ENCODE results near the gene SPRN. TPM values are rescaled to one million over a fixed set of nuclear protein-coding genes. Genes with fewer than 3 reads are reported as not detected.

Gene SPRN
- polyA plus RNA-seq, 2 of the 4 experiments (the other 2 are of a cell fraction) = 0.06 to 0.15 TPM

DNA sequence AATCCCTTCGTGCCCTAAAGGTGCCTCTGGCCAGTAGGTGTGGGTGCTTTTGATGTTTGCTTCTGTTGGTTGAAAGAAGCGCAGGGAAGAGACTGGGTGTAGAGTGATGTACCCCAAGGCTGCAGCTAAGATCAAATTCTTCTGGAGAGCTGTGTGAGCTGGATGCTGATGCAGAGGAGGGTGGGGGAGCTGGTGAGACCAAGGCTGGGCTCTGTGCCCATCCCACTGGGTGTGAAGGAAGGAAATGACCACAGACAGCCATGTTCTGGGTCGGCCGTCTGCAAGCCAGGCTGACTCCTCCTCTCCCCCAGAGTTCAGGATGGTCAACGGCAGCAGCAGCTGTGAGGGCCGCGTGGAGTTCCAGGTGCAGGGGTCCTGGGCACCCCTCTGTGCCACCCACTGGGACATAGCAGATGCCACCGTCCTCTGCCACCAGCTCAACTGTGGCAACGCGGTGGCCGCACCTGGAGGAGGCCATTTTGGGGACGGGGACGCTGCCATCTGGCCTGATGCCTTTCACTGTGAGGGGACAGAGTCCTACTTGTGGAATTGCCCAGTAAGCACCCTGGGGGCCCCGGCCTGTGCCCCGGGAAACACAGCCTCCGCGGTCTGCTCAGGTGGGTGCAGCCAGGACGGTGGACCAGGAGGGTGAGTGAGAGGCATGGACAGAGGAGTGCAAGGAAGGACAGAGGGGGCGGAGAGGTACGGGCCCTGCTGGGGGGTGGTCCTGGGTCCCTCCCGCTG is 34.5 kb upstream of the SPRN start:
- 66% methylated on average over 12 of the region's 21 CpGs for whole genome bisulfite sequencing (ENCODE audit: missing lambda C conversion rate)
- ATAC-seq (no peak), FAIRE-seq (no peak), DNase-seq (ENCODE audit: low read depth in 1 of 2, low spot score in 1 of 2) (no peak)
- H3K4me1 ChIP-seq = no peaks in the 10 kb centered on the region
- H3K9me3 ChIP-seq = no peaks in the 10 kb centered on the region; the same call in 2 of the 3 replicates
- TF ChIP-seq CTCF (IDR thresholded peaks at IDR 0.05) (no peak), NPAS2 (CRISPR knock-in tag; IDR thresholded peaks at IDR 0.05; ENCODE audit: borderline replicate concordance) (no peak)
- CTCF ChIA-PET = interaction anchor here (2.8 kb wide), 1 partner anchor 21 kb away, joined by 7 read pairs; no protein-coding TSS in a partner anchor
- no peak overlapping the region for H3K27ac ChIP-seq
- H3K4me3 ChIP-seq = no peak overlapping the region
- H3K4me2 ChIP-seq = no peak overlapping the region
- POLR2A ChIA-PET = no interaction called here

DNA sequence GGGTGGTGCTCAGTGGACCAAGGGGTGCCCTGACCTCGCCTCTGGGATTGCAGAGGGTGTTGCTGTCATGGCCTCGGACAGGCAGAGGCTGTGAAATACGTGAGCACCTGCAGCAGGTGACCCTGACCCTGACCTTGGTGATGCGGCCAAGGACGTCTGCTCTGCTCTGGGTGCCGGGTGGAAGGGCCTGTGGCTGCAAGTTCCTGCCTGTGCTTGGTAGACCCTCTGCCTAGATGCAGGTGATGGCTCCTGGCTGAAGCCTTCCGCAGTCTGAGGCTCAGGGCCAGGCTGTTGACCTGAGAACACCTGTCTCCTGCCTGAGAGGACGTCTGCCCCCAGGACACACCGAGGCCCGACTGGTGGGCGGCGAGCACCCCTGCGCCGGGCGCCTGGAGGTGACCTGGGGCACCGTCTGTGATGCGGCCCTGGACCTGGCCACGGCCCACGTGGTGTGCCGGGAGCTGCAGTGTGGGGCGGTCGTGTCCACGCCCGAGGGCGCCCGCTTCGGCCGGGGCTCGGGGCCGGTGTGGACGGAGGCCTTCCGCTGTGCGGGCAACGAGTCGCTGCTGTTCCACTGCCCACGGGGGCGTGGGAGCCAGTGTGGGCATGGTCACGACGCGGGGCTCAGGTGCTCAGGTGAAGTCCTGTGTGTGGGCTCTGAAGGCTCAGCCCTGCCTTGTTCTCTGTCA is 33.7 kb upstream of the SPRN start:
- TF ChIP-seq NR3C1 (IDR thresholded peaks at IDR 0.05) = no peak
- ATAC-seq (no peak), DNase-seq (ENCODE audit: low read depth in 1 of 2, low spot score in 1 of 2) (no peak), FAIRE-seq (no peak)
- CTCF ChIA-PET = interaction anchor here (2.8 kb wide), 1 partner anchor 20 kb away, joined by 7 read pairs; no protein-coding TSS in a partner anchor
- H3K4me2 ChIP-seq = no peak overlapping the region
- no peak overlapping the region for H3K27ac ChIP-seq
- POLR2A ChIA-PET = no interaction called here
- 57% methylated on average over 5 of the region's 40 CpGs for WGBS (ENCODE audit: missing lambda C conversion rate)
- no peaks in the 10 kb centered on the region for H3K9me3 ChIP-seq
- H3K4me3 ChIP-seq = no peak overlapping the region
- H3K4me1 ChIP-seq = no peaks in the 10 kb centered on the region

GRCh38 chr10:133457100-133457841 is 32.8 kb upstream of the SPRN start:
- WGBS (ENCODE audit: missing lambda C conversion rate) = 50% methylated on average over 13 of the region's 34 CpGs
- ATAC-seq = peak in 1 of 2 experiments; percentile 10; a peak in 2 of 6 replicates
- no peak for DNase-seq (ENCODE audit: low read depth in 1 of 2, low spot score in 1 of 2)
- ChIA-PET CTCF (interaction anchor here (1.0 to 2.8 kb wide), 2 partner anchors 9 to 19 kb away, joined by 3 to 7 read pairs; no protein-coding TSS in a partner anchor), POLR2A (no interaction called here)
- Histone ChIP-seq H3K27ac (no peak overlapping the region), H3K4me2 (no peak overlapping the region), H3K9me3 (no peaks in the 10 kb centered on the region), H3K4me3 (no peak overlapping the region), H3K4me1 (no peaks in the 10 kb centered on the region)
- TF ChIP-seq MAZ (IDR thresholded peaks at IDR 0.05; ENCODE audit: borderline replicate concordance, low read depth, low read length) (no peak), POLR2AphosphoS2 (conservative IDR thresholded peaks at IDR 0.05; ENCODE audit: low read length) (no peak), CHD2 (IDR thresholded peaks at IDR 0.05; ENCODE audit: low read length, partially characterized antibody) (no peak), MYC (IDR thresholded peaks at IDR 0.05; ENCODE audit: borderline replicate concordance, low read length) (no peak)
- no peak for FAIRE-seq

GRCh38 chr10:133456041-133456951 is 31.9 kb upstream of the SPRN start:
- POLR2A ChIA-PET = no interaction called here
- Histone ChIP-seq H3K9me3 (no peaks in the 10 kb centered on the region), H3K27ac (no peak overlapping the region), H3K4me3 (no peak overlapping the region), H3K4me1 (no peaks in the 10 kb centered on the region), H3K4me2 (no peak overlapping the region)
- DNase-seq (ENCODE audit: low read depth in 1 of 2, low spot score in 1 of 2) = no peak
- WGBS (ENCODE audit: missing lambda C conversion rate) = 54% methylated on average over 41 of the region's 46 CpGs
- no peak for FAIRE-seq
- no peak for TF ChIP-seq GATA3 (IDR thresholded peaks at IDR 0.05; ENCODE audit: borderline replicate concordance)
- TF ChIP-seq KDM1A (IDR thresholded peaks at IDR 0.05; ENCODE audit: low read depth) = no peak
- TF ChIP-seq CHD4 (IDR thresholded peaks at IDR 0.05; ENCODE audit: borderline replicate concordance) = no peak
- no peak for TF ChIP-seq FOSB (CRISPR knock-in tag; IDR thresholded peaks at IDR 0.05)
- TF ChIP-seq RNF2 (IDR thresholded peaks at IDR 0.05; ENCODE audit: borderline replicate concordance, low read depth) = no peak
- no peak for TF ChIP-seq HOXB5 (CRISPR knock-in tag; IDR thresholded peaks at IDR 0.05)
- no peak for TF ChIP-seq MAZ (IDR thresholded peaks at IDR 0.05; ENCODE audit: borderline replicate concordance, low read depth, low read length)
- no peak for TF ChIP-seq CEBPB (IDR thresholded peaks at IDR 0.05)
- no peak for TF ChIP-seq SMC3 (IDR thresholded peaks at IDR 0.05)
- no peak for TF ChIP-seq CHD2 (IDR thresholded peaks at IDR 0.05; ENCODE audit: low read length, partially characterized antibody)
- CTCF ChIA-PET = interaction anchor here (1.0 to 2.8 kb wide), 2 partner anchors 10 to 18 kb away, joined by 3 to 7 read pairs; no protein-coding TSS in a partner anchor
- no peak for ATAC-seq
